Stimulated activated CD4-positive, alpha-beta T cell treated with anti-CD3 and anti-CD28 coated beads, TNF-alpha, amount 100 ng/mL, for 1 hour (primary cell): ENCODE measurements around the gene OR10A3.
A peak's percentile ranks its signal among the peaks of the same experiment; 100 is the strongest.
"Not testable (repeated sequence)": the region's sequence is repeated elsewhere in the genome, so short reads cannot be mapped to it uniquely, and the experiment has no call there.

ENCODE experiments used
- DNase-seq, 3 donors: peaks; one replicate each; pipeline ENCODE4 v3.0.0-alpha.2; 2020; ENCODE audit warnings: low read depth in 3 of 3, low spot score in 1 of 3

Gene OR10A3, protein sequence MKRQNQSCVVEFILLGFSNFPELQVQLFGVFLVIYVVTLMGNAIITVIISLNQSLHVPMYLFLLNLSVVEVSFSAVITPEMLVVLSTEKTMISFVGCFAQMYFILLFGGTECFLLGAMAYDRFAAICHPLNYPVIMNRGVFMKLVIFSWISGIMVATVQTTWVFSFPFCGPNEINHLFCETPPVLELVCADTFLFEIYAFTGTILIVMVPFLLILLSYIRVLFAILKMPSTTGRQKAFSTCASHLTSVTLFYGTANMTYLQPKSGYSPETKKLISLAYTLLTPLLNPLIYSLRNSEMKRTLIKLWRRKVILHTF

DNA sequence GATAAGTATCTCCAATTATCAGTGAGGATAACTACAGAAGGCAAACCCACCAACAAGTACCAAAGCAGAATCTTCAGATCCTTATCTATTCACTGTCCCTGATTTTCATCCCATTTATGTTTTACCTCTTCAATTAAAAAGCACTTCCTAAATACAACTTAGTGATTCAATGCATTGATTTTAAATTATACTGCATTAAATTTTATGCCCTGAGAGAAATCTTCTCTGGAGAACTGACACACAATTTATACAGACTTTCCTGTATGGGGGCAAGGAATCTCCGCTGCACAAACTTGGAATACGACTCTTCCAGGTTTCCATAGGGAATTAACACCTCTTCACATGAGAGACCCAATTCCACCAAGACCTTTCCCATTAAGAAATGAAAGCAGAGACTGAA, at the start of gene OR10A3:
Gene OR10A3, minus strand, starts transcription at position 101 of the 400 bp plus-strand sequence. CDS start 2,188 bp downstream, outside the sequence.
- no peak for DNase-seq

DNA sequence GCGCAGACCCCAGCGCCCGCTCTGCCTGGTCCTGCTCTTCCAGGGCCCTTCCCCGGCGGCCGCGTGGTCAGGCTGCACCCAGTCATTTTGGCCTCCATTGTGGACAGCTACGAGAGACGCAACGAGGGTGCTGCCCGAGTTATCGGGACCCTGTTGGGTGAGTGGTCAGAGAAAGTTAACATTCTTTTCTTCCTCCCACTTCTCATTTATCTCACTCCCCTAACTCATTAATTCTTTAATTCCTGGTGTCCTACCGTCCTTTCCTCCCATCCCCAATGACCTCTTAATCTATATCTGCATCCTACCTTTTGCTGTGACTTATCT, 46.0 kb upstream of the OR10A3 start:
- DNase-seq: not testable (repeated sequence)

DNA sequence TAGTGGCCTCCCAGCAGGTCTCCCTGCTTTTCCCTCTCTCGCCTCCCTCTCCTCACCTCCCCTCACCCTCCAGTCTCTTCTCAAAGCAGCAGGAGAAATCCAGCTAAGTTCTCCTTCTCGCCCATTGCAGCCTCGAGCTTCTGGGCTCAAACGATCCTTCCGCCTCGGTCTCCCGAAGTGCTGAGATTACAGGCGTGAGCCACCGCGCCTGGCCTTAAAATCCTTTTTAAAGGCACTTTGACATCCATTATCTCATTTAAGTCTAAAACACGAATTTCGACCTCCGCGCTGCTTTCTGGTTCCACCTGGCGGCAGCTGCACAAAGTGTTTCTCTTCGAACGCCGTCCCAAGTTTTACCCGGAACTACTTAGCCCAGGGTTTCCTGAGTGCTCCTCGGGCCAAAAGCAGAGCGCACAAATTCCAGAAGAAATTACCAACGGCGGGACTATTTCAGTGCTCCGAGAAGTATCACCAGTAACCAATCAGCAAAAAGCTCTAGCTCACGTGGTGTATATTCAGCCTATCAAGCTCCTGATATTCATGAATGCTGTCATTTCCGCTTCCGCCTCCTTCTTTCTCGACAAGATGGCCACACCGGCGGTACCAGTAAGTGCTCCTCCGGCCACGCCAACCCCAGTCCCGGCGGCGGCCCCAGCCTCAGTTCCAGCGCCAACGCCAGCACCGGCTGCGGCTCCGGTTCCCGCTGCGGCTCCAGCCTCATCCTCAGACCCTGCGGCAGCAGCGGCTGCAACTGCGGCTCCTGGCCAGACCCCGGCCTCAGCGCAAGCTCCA, 45.5 kb upstream of the OR10A3 start, which contains the start of gene EIF3F:
Gene EIF3F, plus strand, starts transcription at position 570 of the 792 bp plus-strand sequence. Its CDS starts 16 bp downstream, at position 586.
- peak; percentile 68 to 86 (median 82) for DNase-seq

DNA sequence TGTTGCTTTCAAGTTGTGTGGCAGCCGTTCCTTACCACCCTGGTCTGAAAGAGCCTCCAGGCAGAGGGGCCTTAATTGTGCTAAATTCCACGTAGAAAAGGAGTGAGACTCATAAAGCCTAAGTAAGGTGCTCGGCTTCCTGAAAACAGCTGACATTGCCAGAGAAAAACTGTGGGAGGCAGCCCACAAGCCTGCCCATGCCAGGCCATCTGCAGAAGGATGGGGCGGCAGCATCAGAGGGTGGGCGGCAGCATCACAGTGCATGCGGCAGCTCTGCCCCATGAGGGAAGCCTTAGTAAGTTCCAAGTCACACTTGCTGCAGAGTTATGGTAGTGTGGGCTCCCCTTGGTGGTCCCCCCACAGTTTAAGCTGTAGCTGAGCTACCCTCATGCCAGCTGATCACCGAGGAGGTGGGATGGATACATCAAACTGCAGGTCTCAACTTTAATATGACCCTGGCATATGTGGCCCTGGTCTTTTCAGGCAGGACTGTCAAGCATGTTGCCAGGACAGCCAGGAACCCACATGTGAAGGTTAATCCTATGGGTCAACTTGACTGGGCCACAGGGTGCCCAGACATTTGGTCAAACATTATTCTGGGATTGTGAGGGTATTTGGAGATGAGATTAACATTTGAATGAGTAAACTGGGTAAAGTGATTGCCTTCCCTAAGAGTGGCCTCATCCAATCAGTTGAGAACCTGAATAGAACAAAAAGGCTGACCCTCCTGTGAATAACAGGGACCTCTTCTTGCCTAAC, 42.5 kb upstream of the OR10A3 start:
- DNase-seq: no peak

DNA sequence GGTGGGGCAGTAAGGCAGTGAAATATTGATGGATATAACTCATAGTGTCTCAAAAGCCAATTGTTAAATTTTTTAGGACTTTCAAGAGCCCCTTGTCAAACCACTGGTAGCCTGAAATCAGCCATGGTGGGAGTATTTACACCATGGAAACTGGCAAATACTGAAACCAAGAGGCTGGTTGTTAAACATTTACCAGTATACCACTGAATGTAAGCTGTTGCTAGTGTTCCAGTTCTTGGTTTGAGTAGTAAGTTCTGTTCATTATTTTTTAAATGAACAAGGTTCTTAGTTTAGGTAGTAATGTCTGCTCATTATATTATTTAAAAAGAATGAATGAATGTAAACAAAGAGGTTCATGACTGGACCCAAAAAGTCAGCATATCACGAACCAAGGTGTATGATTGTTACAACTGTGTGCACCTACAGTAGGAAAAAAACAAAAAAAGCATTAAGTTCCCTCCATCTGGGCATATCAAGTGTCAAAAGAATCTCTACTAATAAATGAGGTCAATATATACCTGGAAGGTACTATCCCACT, 41.1 kb upstream of the OR10A3 start:
- DNase-seq: no peak

DNA sequence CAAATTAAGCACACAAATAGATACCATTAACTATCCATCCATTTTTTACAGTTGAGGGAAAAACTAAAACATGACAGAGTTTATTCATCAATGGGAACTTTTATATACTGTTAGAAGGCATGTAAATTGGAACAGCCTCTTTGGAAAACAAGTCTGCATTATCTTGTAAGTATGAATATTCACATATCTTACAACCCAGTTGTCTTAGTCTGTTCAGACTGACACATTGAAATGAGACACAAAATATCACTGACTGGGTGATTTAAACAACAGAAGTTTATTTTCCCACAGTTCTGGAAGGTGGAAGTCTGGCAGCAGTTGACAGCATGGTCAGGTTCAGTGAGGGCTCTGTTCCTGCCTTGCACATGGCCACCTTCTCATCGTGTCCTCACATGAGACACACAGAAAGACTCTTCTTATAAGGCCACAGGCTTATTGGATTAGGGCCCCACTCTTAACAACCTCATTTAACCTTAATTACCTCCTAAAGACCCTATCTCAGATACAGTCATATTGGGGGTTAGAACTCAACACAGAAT, 40.2 kb upstream of the OR10A3 start:
- no peak for DNase-seq

DNA sequence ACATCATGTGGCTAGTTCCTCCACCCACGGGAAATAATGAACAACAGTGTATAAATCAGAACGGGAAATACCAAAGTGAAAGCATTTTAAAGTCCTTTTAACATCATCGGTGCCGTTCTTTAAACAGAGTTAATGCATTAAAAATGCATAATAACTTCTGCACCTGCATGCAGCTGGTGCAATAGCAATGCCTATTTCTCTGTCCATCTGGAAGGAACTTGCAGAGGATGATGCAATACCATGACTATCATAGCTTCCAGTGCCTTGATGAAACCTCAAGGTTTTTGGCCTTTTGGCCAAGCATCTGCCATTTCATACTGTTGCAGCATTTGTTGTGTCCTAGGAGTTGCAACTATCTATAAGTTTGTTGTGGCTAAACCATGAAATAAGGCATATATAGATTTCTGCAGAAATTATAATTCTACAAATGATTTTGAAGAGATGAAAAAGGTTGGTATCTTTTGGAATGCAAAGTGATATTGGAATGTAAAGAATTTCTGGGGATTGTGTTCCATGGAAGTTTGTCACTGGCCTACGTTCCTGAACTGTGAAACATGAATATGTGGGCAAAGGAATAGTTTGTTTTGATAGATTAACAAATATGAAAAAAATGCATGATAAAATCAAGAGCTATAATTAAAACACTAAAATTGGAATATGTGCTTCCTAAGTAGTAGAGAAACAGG, 35.9 kb upstream of the OR10A3 start:
- DNase-seq: no peak

DNA sequence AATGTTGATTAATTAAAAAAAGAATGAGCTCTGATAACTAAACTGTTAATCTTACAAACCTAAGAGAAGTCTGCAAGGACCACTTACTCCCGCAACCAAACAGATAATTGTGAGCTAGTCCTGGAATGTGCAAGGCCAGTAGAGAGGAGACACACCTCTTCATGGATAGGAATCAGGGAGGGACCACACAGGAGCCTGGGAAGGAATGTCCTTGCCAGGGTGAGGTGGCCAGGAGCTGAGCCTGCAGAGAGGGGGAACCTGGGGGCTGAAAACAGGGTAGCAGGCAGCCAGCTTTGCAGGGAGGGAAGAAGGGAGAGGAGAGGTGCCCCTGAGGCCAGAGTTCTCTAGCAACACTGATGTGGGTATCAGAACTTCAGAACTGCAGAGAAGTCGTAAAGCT, 33.2 kb upstream of the OR10A3 start:
- DNase-seq: no peak

DNA sequence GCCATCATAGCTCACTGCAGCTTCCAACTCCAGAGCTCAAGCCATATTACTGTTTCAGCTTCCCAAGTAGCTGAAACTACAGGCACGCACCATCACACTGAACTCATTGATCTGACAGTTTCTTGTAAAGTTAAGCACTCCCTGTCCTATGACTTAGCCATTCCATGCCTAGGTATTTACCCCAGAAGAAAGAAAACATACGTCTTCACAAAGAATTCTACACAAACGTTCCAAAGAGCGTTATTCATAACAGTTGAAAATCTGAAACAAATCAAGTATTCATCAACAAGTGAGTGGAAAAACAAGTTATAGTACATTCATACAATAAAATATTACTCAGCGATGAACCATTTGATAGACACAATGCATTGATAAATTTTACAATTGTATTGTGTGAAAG, 31.5 kb upstream of the OR10A3 start:
- no peak for DNase-seq

DNA sequence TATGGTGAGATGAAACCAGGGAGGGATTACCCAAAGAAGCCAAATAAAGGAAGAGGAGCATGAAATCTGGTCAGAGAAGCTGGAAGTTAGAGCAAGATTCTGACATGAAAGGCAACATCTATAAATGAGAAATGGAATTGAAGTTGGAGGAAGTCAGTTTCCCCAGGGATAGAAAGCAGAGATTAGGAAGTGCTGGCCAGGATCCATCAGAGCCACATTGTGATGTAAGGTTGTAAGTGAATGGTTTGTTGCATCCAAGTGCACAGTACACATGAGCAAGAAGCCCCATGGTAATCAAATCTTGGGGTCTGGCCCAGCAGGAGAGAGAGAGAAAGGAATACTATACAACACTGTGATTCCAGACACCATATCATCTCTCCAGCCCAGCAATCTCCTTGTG, 30.3 kb upstream of the OR10A3 start:
- no peak for DNase-seq

DNA sequence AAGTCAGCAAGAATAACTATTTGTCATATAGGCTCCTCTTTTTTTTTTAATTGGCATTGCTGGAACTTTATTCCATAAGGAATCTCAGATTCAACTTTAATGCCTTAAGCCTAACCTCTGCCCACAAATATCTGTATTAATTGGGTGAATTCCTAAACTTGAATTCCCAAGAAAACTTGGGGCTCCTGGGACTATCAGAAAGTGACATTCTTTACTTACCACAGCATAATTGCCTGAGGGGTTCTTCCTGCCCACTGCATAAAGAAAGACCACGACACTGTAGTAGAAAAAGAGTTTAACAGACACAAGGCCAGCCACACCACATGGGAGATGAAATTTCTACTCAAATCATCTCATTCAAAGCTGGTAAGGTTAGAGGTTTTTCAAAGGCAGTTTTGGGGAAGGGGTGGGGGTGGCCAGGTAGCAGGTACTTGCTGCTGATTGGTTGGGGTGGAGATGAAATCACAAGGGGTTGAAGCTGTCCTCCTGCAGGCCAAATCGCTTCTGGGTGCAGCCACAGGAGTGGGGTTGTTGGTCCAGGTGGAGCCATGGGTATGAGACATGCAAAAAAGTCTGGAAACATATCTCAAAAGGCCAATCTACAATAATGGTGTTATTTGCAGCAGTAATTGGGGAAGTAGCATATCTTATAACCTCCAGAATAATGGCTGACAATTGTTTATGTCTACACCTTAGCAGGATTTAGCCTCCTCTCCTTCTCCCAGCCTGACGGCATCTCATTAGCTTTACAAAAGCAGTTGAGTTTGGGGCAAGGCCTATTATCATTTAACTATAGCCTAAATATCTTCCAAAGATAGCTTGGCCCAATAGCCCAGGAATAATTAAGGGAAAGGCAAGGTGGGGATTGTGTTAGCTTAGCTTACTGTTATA, 28.5 kb upstream of the OR10A3 start:
- DNase-seq: no peak

DNA sequence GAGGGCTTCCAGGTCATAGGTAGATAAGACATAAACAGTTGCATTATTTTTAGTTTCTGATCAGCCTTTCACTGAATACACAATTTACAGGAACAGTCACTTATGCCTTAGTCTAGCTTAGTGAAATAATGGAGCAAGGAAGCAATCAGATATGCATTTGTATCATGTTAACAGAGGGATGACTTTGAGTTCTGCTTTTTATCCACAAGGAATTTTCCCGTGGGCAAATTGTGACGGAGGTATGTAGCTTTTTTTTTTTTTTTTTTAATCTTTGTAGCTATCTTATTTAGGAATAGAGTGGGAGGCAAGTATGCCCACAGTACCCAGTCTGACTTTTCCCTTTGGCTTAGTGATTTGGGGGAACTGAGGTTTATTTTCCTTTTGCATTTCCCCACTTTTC, 27.2 kb upstream of the OR10A3 start:
- no peak for DNase-seq

DNA sequence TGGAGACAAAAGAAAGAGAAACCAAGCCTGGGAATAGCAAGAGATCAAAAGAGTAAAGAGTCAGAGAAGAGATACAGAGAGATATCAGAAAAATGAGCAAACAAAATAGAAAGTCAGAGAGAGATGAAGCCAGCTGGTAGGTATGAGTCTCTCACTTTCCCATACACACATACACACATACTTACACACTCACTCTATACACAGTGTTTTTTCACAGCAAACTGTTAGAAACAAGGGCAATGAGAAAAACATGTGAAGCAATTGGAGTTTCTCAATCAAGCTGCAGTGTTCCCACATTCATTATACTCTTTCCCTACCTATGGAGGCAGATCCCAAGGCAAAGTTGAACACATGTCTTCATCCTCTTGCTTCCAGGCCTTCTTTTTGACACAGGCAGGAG, 26.3 kb upstream of the OR10A3 start:
- DNase-seq: no peak

DNA sequence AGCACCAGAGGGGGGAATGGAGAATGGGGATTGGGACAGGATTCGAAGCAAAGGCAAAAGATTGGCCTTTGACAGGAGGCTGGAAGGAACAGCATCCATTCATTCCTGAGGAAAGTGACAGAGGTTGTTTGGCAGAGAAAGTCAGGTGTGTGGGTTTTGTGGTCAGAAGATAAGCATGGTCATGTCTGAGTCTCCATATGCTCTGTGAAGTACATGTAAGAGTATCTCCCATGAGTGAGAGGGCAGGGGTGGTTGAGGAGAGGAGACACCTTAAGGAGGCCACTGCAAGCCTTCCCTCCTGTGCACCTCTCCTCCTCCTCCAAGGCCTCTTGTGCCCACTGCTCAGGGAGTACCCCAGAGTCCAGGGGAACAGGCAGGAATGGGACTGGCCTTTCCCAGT, 25.6 kb upstream of the OR10A3 start:
- DNase-seq: no peak

DNA sequence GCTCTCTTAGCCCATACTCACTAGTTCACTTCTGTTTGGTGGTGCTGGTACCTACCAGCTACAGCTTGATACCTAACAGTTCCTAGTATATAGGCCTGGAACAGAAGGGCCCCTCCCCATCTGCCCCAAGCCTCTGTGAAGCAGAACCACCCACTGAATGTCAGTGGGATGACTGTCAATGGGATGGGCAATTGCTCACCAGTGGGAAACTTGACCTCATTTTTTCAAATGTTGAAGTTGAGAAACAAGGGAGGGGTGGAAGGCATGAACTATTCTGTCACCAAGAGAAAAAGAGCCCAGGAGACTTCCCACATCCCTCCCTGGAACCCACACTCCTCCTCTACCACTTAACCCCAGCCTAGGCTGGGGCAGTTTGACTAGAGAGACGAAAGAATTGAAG, 23.9 kb upstream of the OR10A3 start, which contains the start of gene NLRP10:
Gene NLRP10, minus strand, starts transcription at position 62 of the 400 bp plus-strand sequence. CDS start 1,952 bp downstream, outside the sequence.
- no peak for DNase-seq

DNA sequence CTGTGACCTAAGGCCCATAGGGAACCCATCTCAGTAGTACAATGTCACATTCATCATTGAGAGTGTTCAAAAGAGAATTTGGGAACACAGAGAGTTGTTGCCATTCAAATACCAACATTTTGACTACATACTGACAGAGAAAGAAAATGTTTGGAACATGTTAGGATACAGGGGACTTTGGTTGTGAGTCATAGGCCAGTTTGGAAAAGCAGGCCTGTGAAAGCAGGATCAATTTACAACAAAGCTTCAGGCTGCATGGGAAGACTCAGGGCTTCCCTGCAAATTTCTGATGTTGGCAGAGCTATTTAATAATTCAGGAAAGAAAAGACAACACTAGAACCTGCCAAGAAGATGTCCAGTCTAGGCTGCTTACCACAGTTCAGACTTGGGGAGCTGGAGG, 23.4 kb upstream of the OR10A3 start:
- DNase-seq: no peak

DNA sequence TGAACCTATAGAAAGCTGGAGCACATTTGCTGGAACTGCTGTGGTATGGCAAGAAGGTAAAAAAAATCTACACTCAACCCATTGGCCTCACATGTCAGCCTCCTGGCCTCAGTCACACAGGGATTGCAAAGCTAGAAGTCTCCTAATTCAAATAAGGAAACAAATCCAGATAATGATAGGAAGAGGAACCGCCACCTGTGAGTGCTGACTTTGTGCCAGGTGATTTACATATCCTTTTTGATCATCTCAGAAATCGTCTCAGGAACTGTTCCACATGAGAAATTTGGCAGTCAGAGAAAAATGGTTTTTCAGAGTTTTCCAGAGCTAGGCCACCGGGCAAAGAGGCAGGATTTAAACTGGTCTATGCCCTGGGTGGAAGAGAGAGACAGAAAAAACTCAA, 22.8 kb upstream of the OR10A3 start:
- no peak for DNase-seq

DNA sequence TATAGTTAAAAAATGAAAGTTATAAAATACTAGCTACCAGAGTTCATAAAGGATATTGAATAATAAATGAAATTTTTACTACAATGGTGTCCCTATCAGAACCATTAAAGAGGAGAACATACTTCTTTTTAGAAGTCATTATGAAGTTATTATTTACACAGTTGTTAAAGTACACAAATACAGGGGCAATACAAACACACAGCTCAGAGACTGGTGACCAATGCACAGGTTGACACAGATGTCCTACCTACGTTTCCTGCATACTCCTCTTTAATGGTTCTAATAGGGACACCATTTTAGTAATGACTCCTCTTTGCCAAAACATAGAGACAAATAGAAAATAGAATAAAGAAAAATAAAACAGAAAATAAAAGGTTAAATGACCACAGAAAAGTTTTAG, 13.7 kb upstream of the OR10A3 start:
- no peak for DNase-seq

DNA sequence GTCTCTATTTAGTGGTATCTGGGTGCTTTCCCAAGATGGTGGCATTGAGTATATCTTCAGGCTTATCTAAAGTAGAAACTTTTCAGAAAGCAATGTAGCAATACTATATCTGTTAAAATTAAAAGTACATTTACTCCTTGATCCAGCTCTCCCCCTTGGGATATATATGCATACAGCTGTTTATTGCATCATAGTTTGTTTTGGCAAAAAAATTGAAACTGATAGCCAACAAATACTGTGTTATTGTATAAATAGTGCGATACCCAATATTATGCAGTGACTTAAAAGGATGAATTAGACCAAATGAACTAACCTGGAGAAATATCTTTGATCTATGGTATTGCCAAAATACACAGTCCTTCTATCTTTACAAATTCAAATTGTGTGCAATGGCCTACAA, 8.4 kb upstream of the OR10A3 start:
- no peak for DNase-seq

DNA sequence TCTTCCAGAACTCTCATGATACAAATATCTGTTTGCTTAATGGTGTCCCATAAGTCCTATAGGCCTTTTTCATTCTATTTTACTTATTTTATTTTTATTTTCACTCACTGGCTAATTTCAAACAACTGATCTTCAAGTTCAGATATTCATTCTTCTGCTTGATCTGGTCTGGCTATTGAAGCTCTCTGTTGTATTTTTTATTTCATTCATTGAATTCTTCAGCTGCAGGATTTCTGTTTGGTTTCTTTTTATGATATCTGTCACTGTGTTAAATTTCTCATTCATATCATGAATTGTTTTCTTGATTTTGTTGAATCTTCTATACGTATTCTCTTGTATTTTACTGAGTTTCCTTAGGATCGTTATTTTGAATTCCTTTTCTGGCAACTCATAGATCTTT, 2.6 kb upstream of the OR10A3 start:
- no peak for DNase-seq
